Measurements from ENCODE around the gene DENND4B. TPM values are rescaled to one million over a fixed set of nuclear protein-coding genes. Genes with fewer than 3 reads are reported as not detected.

Gene DENND4B
- total and polyA plus RNA-seq, 2 experiments from 2014 or later = 3.9 to 6.1 TPM

GRCh38 chr1:153886127-153886526, 60.4 kb downstream of the DENND4B start:
- peaks cover 25% of the 10 kb centered on the region for H3K4me1 ChIP-seq (ENCODE audit: insufficient read depth)
- 80 to 83% methylated on average over 3 of the region's 3 CpGs for WGBS, 2 experiments (ENCODE audit: low coverage in 1 of 2, low lambda C conversion rate in 2 of 2, missing lambda C conversion rate in 2 of 2)
- no peak overlapping the region for H3K4me3 ChIP-seq
- H2AFZ ChIP-seq = no peak overlapping the region
- no peaks in the 10 kb centered on the region for H3K9me3 ChIP-seq (ENCODE audit: low read depth)
- DNase-seq = no peak
- no peak overlapping the region for H3K27ac ChIP-seq
- peaks cover 100% of the 10 kb centered on the region for H3K79me2 ChIP-seq (ENCODE audit: insufficient read depth)
- H4K20me1 ChIP-seq (ENCODE audit: insufficient read depth) = peaks cover 5% of the 10 kb centered on the region; the same call in 1 of the 2 replicates
- H3K27me3 ChIP-seq (replicated peaks; ENCODE audit: insufficient read depth) = no peaks in the 10 kb centered on the region
- no peak overlapping the region for H3K9ac ChIP-seq
- peaks cover 11% of the 10 kb centered on the region for H3F3A ChIP-seq (ENCODE audit: insufficient read depth)
- TF ChIP-seq EZH2phosphoT487 (IDR thresholded peaks at IDR 0.05; ENCODE audit: insufficient read depth, low read depth) (no peak), EZH2 (IDR thresholded peaks at IDR 0.05; ENCODE audit: insufficient read depth, poor library complexity, severe bottlenecking) (no peak)
- no peaks in the 10 kb centered on the region for H3K9me2 ChIP-seq (ENCODE audit: insufficient read depth)
- H3K36me3 ChIP-seq (ENCODE audit: low read depth) = no peaks in the 10 kb centered on the region; the same call in 1 of the 2 replicates
- no peak overlapping the region for H3K4me2 ChIP-seq (ENCODE audit: unreplicated experiment)
- in situ Hi-C loops (cut with MboI) = no loop called here

GRCh38 chr1:153883223-153883622, 63.3 kb downstream of the DENND4B start:
- peaks cover 1% of the 10 kb centered on the region; the same call in 1 of the 2 replicates for H4K20me1 ChIP-seq (ENCODE audit: insufficient read depth)
- TF ChIP-seq EZH2phosphoT487 (IDR thresholded peaks at IDR 0.05; ENCODE audit: insufficient read depth, low read depth) (no peak), EZH2 (IDR thresholded peaks at IDR 0.05; ENCODE audit: insufficient read depth, poor library complexity, severe bottlenecking) (no peak)

GRCh38 chr1:153882296-153882912, 64.1 kb downstream of the DENND4B start:
- Histone ChIP-seq H3K79me2 (ENCODE audit: insufficient read depth) (peaks cover 100% of the 10 kb centered on the region), H3K27ac (0 out of 2 replicates have a peak overlapping the region, but pooled peaks have one; percentile 4)
- WGBS, 2 experiments (ENCODE audit: low coverage in 1 of 2, low lambda C conversion rate in 2 of 2, missing lambda C conversion rate in 2 of 2) = 63 to 72% methylated on average over 3 of the region's 3 CpGs

More at GRCh38 chr1:153883223-153883622, 63.3 kb downstream of the DENND4B start:
- Histone ChIP-seq H3K9me2 (ENCODE audit: insufficient read depth) (no peaks in the 10 kb centered on the region), H3K9ac (no peak overlapping the region), H3K27ac (no peak overlapping the region), H3K4me3 (no peak overlapping the region), H3K4me2 (ENCODE audit: unreplicated experiment) (no peak overlapping the region), H3F3A (ENCODE audit: insufficient read depth) (peaks cover 12% of the 10 kb centered on the region), H3K27me3 (replicated peaks; ENCODE audit: insufficient read depth) (no peaks in the 10 kb centered on the region), H3K79me2 (ENCODE audit: insufficient read depth) (peaks cover 100% of the 10 kb centered on the region), H3K9me3 (ENCODE audit: low read depth) (no peaks in the 10 kb centered on the region), H3K4me1 (ENCODE audit: insufficient read depth) (peaks cover 24% of the 10 kb centered on the region), H3K36me3 (ENCODE audit: low read depth) (no peaks in the 10 kb centered on the region; the same call in 1 of the 2 replicates), H2AFZ (no peak overlapping the region)
- DNase-seq = no peak
- 99 to 100% methylated on average over 4 of the region's 4 CpGs for WGBS, 2 experiments (ENCODE audit: low coverage in 1 of 2, low lambda C conversion rate in 2 of 2, missing lambda C conversion rate in 2 of 2)
- in situ Hi-C loops (cut with MboI) = no loop called here

GRCh38 chr1:153881751-153882150, 64.8 kb downstream of the DENND4B start:
- in situ Hi-C loops (cut with MboI) = no loop called here
- peaks cover 12% of the 10 kb centered on the region for H3F3A ChIP-seq (ENCODE audit: insufficient read depth)
- H3K9me3 ChIP-seq (ENCODE audit: low read depth) = no peaks in the 10 kb centered on the region
- peak overlapping the region; percentile 4; the same call in 1 of the 2 replicates for H3K27ac ChIP-seq
- peak overlapping the region; percentile 12; the same call in 1 of the 2 replicates for H2AFZ ChIP-seq
- no peaks in the 10 kb centered on the region for H3K36me3 ChIP-seq (ENCODE audit: low read depth)
- H3K4me3 ChIP-seq = peak overlapping the region; percentile 37; the same call in 1 of the 2 replicates
- H3K9me2 ChIP-seq (ENCODE audit: insufficient read depth) = no peaks in the 10 kb centered on the region
- H4K20me1 ChIP-seq (ENCODE audit: insufficient read depth) = peaks cover 6% of the 10 kb centered on the region; the same call in 1 of the 2 replicates
- H3K27me3 ChIP-seq (replicated peaks; ENCODE audit: insufficient read depth) = no peaks in the 10 kb centered on the region
- peak overlapping the region; percentile 44 for H3K9ac ChIP-seq
- H3K4me1 ChIP-seq (ENCODE audit: insufficient read depth) = peaks cover 21% of the 10 kb centered on the region
- peak; percentile 33 for DNase-seq
- H3K4me2 ChIP-seq (ENCODE audit: unreplicated experiment) = peak overlapping the region; percentile 52
- H3K79me2 ChIP-seq (ENCODE audit: insufficient read depth) = peaks cover 100% of the 10 kb centered on the region
- no peak for TF ChIP-seq EZH2 (IDR thresholded peaks at IDR 0.05; ENCODE audit: insufficient read depth, poor library complexity, severe bottlenecking)
- TF ChIP-seq EZH2phosphoT487 (IDR thresholded peaks at IDR 0.05; ENCODE audit: insufficient read depth, low read depth) = no peak
- WGBS, 2 experiments (ENCODE audit: low coverage in 1 of 2, low lambda C conversion rate in 2 of 2, missing lambda C conversion rate in 2 of 2) = 12 to 16% methylated on average over 8 to 9 of the region's 9 CpGs

More at GRCh38 chr1:153882296-153882912, 64.1 kb downstream of the DENND4B start:
- Histone ChIP-seq H3K9me3 (ENCODE audit: low read depth) (no peaks in the 10 kb centered on the region), H3K9ac (peak overlapping the region; percentile 44; the same call in 1 of the 2 replicates), H3K4me1 (ENCODE audit: insufficient read depth) (peaks cover 21% of the 10 kb centered on the region), H3K4me3 (0 out of 2 replicates have a peak overlapping the region, but pooled peaks have one; percentile 37), H4K20me1 (ENCODE audit: insufficient read depth) (peaks cover 6% of the 10 kb centered on the region; the same call in 1 of the 2 replicates), H2AFZ (peak overlapping the region; percentile 12; the same call in 1 of the 2 replicates), H3K36me3 (ENCODE audit: low read depth) (no peaks in the 10 kb centered on the region), H3K4me2 (ENCODE audit: unreplicated experiment) (peak overlapping the region; percentile 52), H3F3A (ENCODE audit: insufficient read depth) (peaks cover 12% of the 10 kb centered on the region), H3K9me2 (ENCODE audit: insufficient read depth) (no peaks in the 10 kb centered on the region), H3K27me3 (replicated peaks; ENCODE audit: insufficient read depth) (no peaks in the 10 kb centered on the region)
- in situ Hi-C loops (cut with MboI) = no loop called here
- no peak for DNase-seq
- TF ChIP-seq EZH2phosphoT487 (IDR thresholded peaks at IDR 0.05; ENCODE audit: insufficient read depth, low read depth) (no peak), EZH2 (IDR thresholded peaks at IDR 0.05; ENCODE audit: insufficient read depth, poor library complexity, severe bottlenecking) (no peak)
